ACC112 (cell line): Measurements from ENCODE around the gene LDLRAD3.

Experiments
- H2AFZ ChIP-seq: fragments of 200-600 bp; sonication (generic); one replicate; pipeline ENCODE4 v1.6.0; 2017; ENCODE audit warnings: antibody characterized with exemption, low read length; ENCODE audit not compliant: unreplicated experiment
- H3K27ac ChIP-seq: fragments of 200-600 bp; sonication (generic); 2 replicates; pipeline ENCODE4 v1.5.1; 2014; ENCODE audit warnings: low read depth, mild to moderate bottlenecking, antibody characterized with exemption, low read length, moderate library complexity
- H3K27me3 ChIP-seq: fragments of 200-600 bp; sonication (generic); 2 replicates; pipeline ENCODE4 v1.6.1; 2014; ENCODE audit warnings: mild to moderate bottlenecking, antibody characterized with exemption, low read length, moderate library complexity, mixed read lengths; ENCODE audit not compliant: insufficient read depth
- H3K36me3 ChIP-seq: fragments of 200-600 bp; sonication (generic); 2 replicates; pipeline ENCODE4 v1.6.1; 2016; ENCODE audit warnings: mild to moderate bottlenecking, antibody characterized with exemption, low read length, moderate library complexity, mixed read lengths; ENCODE audit not compliant: insufficient read depth
- H3K4me1 ChIP-seq: fragments of 200-600 bp; sonication (generic); one replicate; pipeline ENCODE4 v1.6.1; 2016; ENCODE audit warnings: low read length, mixed read lengths; ENCODE audit not compliant: insufficient read depth, unreplicated experiment, control insufficient read depth
- H3K4me3 ChIP-seq: fragments of 200-600 bp; sonication (generic); 2 replicates; pipeline ENCODE4 v1.5.1; 2014; ENCODE audit warnings: mild to moderate bottlenecking, low read depth, low read length
- H3K79me2 ChIP-seq: fragments of 200-600 bp; sonication (generic); one replicate; pipeline ENCODE4 v1.6.0; 2016; ENCODE audit warnings: low read length; ENCODE audit not compliant: control insufficient read depth, unreplicated experiment, insufficient read depth

LDLRAD3 gene

DNA sequence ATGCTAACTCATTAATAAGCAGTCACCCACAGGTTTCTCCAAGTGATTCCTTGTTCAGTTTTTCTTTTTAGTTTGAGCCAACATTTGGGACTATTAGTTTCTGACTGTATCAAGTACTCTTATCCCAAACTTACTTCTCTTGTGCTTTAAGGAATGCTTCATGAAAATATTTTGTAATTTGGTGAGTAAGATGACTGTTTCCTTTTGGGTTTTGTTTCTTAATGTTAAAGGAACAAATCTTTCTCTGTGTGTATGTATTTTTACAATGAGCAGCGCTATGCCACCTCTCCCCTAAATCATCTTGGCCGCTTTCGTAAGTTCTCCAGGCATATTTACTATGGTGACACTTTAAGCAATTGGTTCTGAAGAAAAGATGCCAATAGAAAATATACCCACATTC is 72.4 kb downstream of the LDLRAD3 start:
- Histone ChIP-seq H3K27me3 (no peaks in the 10 kb centered on the region), H3K79me2 (peaks cover 52% of the 10 kb centered on the region), H3K36me3 (no peaks in the 10 kb centered on the region), H3K4me3 (peak overlapping the region; percentile 52; the same call in 1 of the 2 replicates), H2AFZ (peak overlapping the region; percentile 3), H3K4me1 (peaks cover 48% of the 10 kb centered on the region), H3K27ac (peak overlapping the region; percentile 80)

DNA sequence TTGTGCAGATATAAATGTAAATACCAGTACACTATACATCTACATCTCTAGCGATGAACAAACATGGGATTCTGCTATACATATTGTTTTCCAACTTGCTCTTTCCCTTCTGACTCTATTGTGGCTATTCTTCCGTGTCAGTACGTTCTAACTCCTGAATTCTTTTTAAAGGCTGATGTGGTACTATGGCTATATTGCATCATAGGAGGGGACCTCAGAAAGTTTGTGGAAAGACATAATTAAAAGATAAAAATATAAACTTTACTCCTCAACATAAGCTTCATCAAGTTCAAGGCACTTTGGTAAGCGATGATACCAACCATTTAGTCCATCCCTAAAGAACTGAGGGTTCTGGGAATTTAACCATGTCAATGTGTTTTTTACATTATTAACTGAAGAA is 72.8 kb downstream of the LDLRAD3 start:
- H3K27me3 ChIP-seq, result no peaks in the 10 kb centered on the region
- H2AFZ ChIP-seq, result no peak overlapping the region
- H3K4me1 ChIP-seq, result peaks cover 47% of the 10 kb centered on the region
- H3K4me3 ChIP-seq, result no peak overlapping the region
- peaks cover 47% of the 10 kb centered on the region for H3K79me2 ChIP-seq
- peak overlapping the region; percentile 80 for H3K27ac ChIP-seq
- no peaks in the 10 kb centered on the region for H3K36me3 ChIP-seq

GRCh38 chr11:36019005-36019596 is 75.2 kb downstream of the LDLRAD3 start:
- H3K79me2 ChIP-seq, result peaks cover 47% of the 10 kb centered on the region

GRCh38 chr11:36019722-36020121 is 75.9 kb downstream of the LDLRAD3 start:
- H3K79me2 ChIP-seq, result peaks cover 42% of the 10 kb centered on the region
- no peaks in the 10 kb centered on the region for H3K27me3 ChIP-seq
- no peak overlapping the region for H3K4me3 ChIP-seq
- peaks cover 40% of the 10 kb centered on the region for H3K4me1 ChIP-seq
- H2AFZ ChIP-seq, result no peak overlapping the region
- no peaks in the 10 kb centered on the region for H3K36me3 ChIP-seq
- H3K27ac ChIP-seq, result no peak overlapping the region

More at GRCh38 chr11:36019005-36019596, 75.2 kb downstream of the LDLRAD3 start:
- H3K4me1 ChIP-seq, result peaks cover 39% of the 10 kb centered on the region
- no peak overlapping the region for H3K4me3 ChIP-seq
- H2AFZ ChIP-seq, result no peak overlapping the region
- H3K36me3 ChIP-seq, result no peaks in the 10 kb centered on the region
- H3K27ac ChIP-seq, result no peak overlapping the region
- no peaks in the 10 kb centered on the region for H3K27me3 ChIP-seq

GRCh38 chr11:36022882-36023281 is 79.0 kb downstream of the LDLRAD3 start:
- Histone ChIP-seq H3K36me3 (no peaks in the 10 kb centered on the region), H3K27ac (no peak overlapping the region), H3K27me3 (no peaks in the 10 kb centered on the region), H2AFZ (no peak overlapping the region), H3K4me1 (peaks cover 21% of the 10 kb centered on the region), H3K4me3 (no peak overlapping the region), H3K79me2 (peaks cover 31% of the 10 kb centered on the region)

DNA sequence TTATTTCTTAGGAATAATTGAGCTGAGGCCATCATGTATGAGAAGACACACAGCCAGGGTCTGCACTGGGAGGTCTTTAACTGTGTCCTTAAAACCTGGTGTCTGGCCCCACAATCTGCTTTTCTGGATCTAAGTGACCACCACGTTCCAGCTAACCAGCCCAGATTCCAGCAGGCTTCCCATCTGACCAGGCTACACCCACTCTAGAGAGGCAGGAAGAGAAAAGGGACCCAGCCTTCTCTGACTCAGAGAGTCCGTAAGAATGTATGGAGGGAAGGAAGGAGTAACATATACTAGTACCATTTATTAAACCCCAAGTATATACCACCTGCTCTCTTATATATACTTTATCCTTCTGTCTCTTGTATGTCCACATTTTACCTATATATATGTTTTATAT is 80.1 kb downstream of the LDLRAD3 start:
- Histone ChIP-seq H3K4me1 (peaks cover 21% of the 10 kb centered on the region), H3K27ac (no peak overlapping the region), H3K4me3 (no peak overlapping the region), H3K36me3 (no peaks in the 10 kb centered on the region), H3K27me3 (no peaks in the 10 kb centered on the region), H2AFZ (no peak overlapping the region), H3K79me2 (peaks cover 27% of the 10 kb centered on the region)

- H3K79me2 ChIP-seq, result peaks cover 19% of the 10 kb centered on the region
- H3K27me3 ChIP-seq, result no peaks in the 10 kb centered on the region
- H3K4me3 ChIP-seq, result no peak overlapping the region
- H2AFZ ChIP-seq, result no peak overlapping the region
- no peaks in the 10 kb centered on the region for H3K36me3 ChIP-seq
- peaks cover 16% of the 10 kb centered on the region for H3K4me1 ChIP-seq
- no peak overlapping the region for H3K27ac ChIP-seq
Measured at GRCh38 chr11:36024716-36025115, 80.9 kb downstream of the LDLRAD3 start.

DNA sequence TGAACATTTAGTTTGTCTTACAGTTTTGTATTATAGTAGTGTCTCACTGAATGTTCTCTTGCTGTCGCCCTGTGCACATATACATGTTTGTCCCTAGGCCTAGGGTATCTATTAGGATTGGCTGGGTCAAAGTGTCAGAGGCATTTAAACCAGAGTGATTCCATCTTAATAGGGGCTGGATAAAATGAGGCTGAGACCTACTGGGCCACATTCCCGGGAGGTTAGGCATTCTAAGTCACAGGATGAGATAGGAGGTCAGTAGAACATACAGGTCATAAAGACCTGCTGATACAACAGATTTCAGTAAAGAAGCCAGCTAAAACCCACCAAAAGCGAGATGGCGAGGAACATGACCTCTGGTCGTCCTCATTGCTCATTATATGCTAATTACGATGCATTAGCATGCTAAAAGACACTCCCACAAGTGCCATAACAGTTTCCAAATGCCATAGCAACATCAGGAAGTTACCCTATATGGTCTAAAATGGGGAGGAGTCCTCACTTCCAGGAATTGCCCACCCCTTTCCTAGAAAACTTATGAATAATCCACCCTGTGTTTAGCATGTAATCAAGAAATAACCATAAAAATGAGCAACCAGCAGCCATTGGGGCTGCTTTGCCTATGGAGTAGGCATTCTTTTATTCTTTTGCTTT is 82.6 kb downstream of the LDLRAD3 start:
- H3K79me2 ChIP-seq, result peaks cover 16% of the 10 kb centered on the region
- no peaks in the 10 kb centered on the region for H3K27me3 ChIP-seq
- no peak overlapping the region for H3K27ac ChIP-seq
- H2AFZ ChIP-seq, result no peak overlapping the region
- H3K4me3 ChIP-seq, result no peak overlapping the region
- H3K36me3 ChIP-seq, result no peaks in the 10 kb centered on the region
- H3K4me1 ChIP-seq, result peaks cover 17% of the 10 kb centered on the region

DNA sequence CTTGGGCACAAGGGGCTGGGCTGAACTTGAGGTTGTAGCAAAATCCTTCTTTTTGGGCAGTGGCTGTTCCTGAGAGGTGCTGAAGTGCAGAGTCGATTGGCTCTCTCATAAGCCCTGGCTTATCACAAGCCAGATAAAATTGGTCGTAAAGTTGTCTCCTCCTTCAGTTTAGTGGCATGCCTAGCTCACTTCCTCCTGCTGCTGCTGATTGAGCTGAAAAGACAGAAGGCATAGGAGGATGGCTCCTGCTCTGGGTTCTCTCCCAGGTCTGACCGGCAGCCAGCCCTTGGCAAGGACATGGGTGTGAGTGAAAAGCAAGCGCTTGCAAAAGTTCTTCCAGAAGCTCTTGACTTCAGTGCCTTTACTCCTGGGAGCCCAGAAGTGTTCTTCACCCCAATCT is 83.9 kb downstream of the LDLRAD3 start:
- no peak overlapping the region for H2AFZ ChIP-seq
- H3K4me1 ChIP-seq, result peaks cover 17% of the 10 kb centered on the region
- no peak overlapping the region for H3K27ac ChIP-seq
- H3K27me3 ChIP-seq, result no peaks in the 10 kb centered on the region
- peaks cover 13% of the 10 kb centered on the region for H3K79me2 ChIP-seq
- no peaks in the 10 kb centered on the region for H3K36me3 ChIP-seq
- H3K4me3 ChIP-seq, result no peak overlapping the region

DNA sequence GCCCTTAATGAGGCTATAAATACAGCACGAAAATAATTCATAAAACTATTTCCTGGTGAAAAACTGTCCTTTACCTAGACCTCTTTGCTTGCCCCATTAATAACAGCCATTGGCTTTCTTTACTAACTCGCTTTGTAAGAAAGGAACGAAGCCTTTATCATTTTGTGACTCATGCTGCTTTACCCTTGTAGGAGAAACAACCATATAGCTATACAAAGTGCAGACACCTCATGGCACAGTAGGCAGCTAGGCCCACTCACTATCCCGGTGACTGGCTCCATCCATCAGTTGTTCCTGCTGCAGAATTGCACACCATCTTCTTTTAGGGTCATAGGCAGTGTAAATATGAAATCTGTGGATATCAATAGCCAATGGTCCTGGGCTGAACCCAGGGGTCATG is 85.8 kb downstream of the LDLRAD3 start:
- Histone ChIP-seq H3K36me3 (peaks cover 6% of the 10 kb centered on the region; the same call in 1 of the 2 replicates), H3K27ac (no peak overlapping the region), H3K79me2 (peaks cover 3% of the 10 kb centered on the region), H3K4me3 (no peak overlapping the region), H2AFZ (no peak overlapping the region), H3K27me3 (no peaks in the 10 kb centered on the region), H3K4me1 (peaks cover 9% of the 10 kb centered on the region)

DNA sequence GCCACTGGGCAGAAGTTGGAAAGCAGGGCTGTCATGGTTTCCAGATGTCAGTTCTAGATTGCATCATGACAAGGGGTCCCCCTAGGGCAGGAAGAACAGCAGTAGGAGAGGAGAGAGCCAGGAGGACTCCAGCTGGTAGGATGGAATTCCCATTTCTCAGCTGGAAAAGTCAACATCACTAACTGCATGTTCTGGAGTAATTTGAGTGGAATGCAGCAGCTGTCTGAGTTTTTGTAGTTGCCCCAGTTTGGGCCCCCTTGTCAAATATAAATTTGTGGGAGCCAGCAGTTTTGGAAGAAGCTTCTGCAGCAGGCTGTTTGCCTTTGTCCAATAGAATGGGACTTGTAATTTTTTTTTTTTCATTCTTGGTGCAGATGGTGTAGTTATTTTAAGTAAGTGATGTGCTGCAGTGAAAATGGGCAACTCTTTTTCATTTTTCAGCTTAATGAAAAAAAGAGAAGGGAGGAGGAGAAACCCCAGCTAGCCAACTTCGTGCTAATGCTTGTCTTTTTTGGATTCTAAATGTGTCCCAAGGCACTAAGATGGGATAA is 86.9 kb downstream of the LDLRAD3 start:
- Histone ChIP-seq H2AFZ (no peak overlapping the region), H3K4me1 (peaks cover 20% of the 10 kb centered on the region), H3K4me3 (no peak overlapping the region), H3K36me3 (peaks cover 6% of the 10 kb centered on the region; the same call in 1 of the 2 replicates), H3K79me2 (peaks cover 8% of the 10 kb centered on the region), H3K27me3 (no peaks in the 10 kb centered on the region), H3K27ac (no peak overlapping the region)
